HCT116 (cell line): ENCODE measurements around the gene ZDHHC16. TPM values are rescaled to one million over a fixed set of nuclear protein-coding genes. Genes with fewer than 3 reads are reported as not detected.

ENCODE experiments used
- ATAC-seq: fragments of 200-7000 bp; cut with Tn5 transposase; 2 replicates; pipeline ENCODE4 v1.9.1; 2020; ENCODE audit warnings: mild to moderate bottlenecking, moderate library complexity
- BruUV-seq: library from RNA; stranded (reverse); fragments of 400-500 nt; replicated peaks from 2 replicates; lab custom pipeline; 2021; lab: Mats Ljungman, UMichigan
- CTCF ChIA-PET: fragments of 300-600 bp; sonication (Branson Sonifier 250); formaldehyde crosslinking; loops from one replicate; lab custom pipeline; 2021; ENCODE audit warnings: antibody characterized with exemption; lab: Charles Lee
- POLR2A ChIA-PET: fragments of 300-600, 350-600 bp; sonication (Branson Sonifier 250); formaldehyde crosslinking; loops from one replicate; lab custom pipeline; 2021; ENCODE audit warnings: antibody characterized with exemption; lab: Charles Lee
- RAD21 ChIA-PET, 2 experiments: fragments of 300-600 bp; sonication (Branson Sonifier 250); formaldehyde crosslinking; loops; one replicate each; lab custom pipeline; 2023; ENCODE audit warnings: low total read pairs in 2 of 2; ENCODE audit not compliant: uncharacterized antibody in 2 of 2, unreplicated experiment in 2 of 2, low non-redundant PET in 1 of 2; lab: Charles Lee
- DNase-seq: peaks from one replicate; pipeline ENCODE4 v3.0.0-alpha.2; 2010; ENCODE audit warnings: low read depth, low spot score
- H2AFZ ChIP-seq: fragments of 200-600 bp; shearing (Covaris generic), sonication (generic); 2 replicates; pipeline ENCODE4 v1.6.1; 2017; ENCODE audit warnings: low read depth, mixed run types, mixed read lengths, antibody characterized with exemption, low read length; ENCODE audit not compliant: poor library complexity, severe bottlenecking
- H3K27ac ChIP-seq: 2 replicates; pipeline ENCODE4 v1.5.1; 2012; ENCODE audit warnings: low read depth, low read length
- H3K27me3 ChIP-seq: fragments of 200-600 bp; sonication (generic); 2 replicates; pipeline ENCODE4 v1.6.1; 2016; ENCODE audit warnings: mixed run types, low read length, mixed read lengths; ENCODE audit not compliant: insufficient read depth
- H3K36me3 ChIP-seq, 2 experiments: fragments of 200-500 bp in 1 of 2; fragments of 200-600 bp in 1 of 2; sonication (Bioruptor generic) in 1 of 2; sonication (generic) in 1 of 2; 2 replicates each; pipeline versions ENCODE4 v1.5.1 to v1.6.1; 2014 to 2016; ENCODE audit warnings: low read length in 2 of 2, inconsistent platforms in 1 of 2, mixed read lengths in 1 of 2, mixed run types in 1 of 2; ENCODE audit not compliant: insufficient read depth in 2 of 2, control insufficient read depth in 1 of 2
- H3K4me1 ChIP-seq, 2 experiments: fragments of 200-600 bp in 1 of 2; sonication (generic) in 1 of 2; 2 replicates each; pipeline versions ENCODE4 v1.5.1 to v1.6.1; 2012 to 2017; ENCODE audit warnings: low read length in 2 of 2, inconsistent platforms in 1 of 2, mild to moderate bottlenecking in 1 of 2, mixed read lengths in 1 of 2, mixed run types in 1 of 2, moderate library complexity in 1 of 2; ENCODE audit not compliant: insufficient read depth in 2 of 2, control insufficient read depth in 1 of 2
- H3K4me2 ChIP-seq: fragments of 200-600 bp; sonication (generic); 2 replicates; pipeline ENCODE4 v1.6.1; 2017; ENCODE audit warnings: mixed run types, low read length, mixed read lengths
- H3K4me3 ChIP-seq, 2 experiments: fragments of 200-600 bp in 1 of 2; sonication (generic) in 1 of 2; replicated peaks in 1 of 2; 2 replicates each; pipeline ENCODE4 v1.5.1; 2011 to 2016; ENCODE audit warnings: low read length in 2 of 2, control low read depth in 1 of 2, low read depth in 1 of 2, mild to moderate bottlenecking in 1 of 2, mixed read lengths in 1 of 2, mixed run types in 1 of 2
- H3K79me2 ChIP-seq: fragments of 200-600 bp; sonication (generic); 2 replicates; pipeline ENCODE4 v1.6.1; 2017; ENCODE audit warnings: mild to moderate bottlenecking, mixed run types, low read length, moderate library complexity, mixed read lengths; ENCODE audit not compliant: insufficient read depth
- H3K9ac ChIP-seq: fragments of 200-600 bp; sonication (generic); 2 replicates; pipeline ENCODE4 v1.6.1; 2016; ENCODE audit warnings: low read length, mixed read lengths
- H3K9me2 ChIP-seq: fragments of 200-600 bp; sonication (generic), shearing (Covaris generic); 2 replicates; pipeline ENCODE4 v1.6.1; 2017; ENCODE audit warnings: mixed run types, mild to moderate bottlenecking, moderate library complexity; ENCODE audit not compliant: insufficient read depth
- H3K9me3 ChIP-seq, 2 experiments: fragments of 200-500 bp in 1 of 2; fragments of 200-600 bp in 1 of 2; sonication (Bioruptor generic) in 1 of 2; sonication (generic) in 1 of 2; 2 replicates each; pipeline ENCODE4 v1.6.1; 2014 to 2017; ENCODE audit warnings: low read length in 2 of 2, mixed read lengths in 2 of 2, inconsistent platforms in 1 of 2, low read depth in 1 of 2, mild to moderate bottlenecking in 1 of 2, mixed run types in 1 of 2, moderate library complexity in 1 of 2; ENCODE audit not compliant: control insufficient read depth in 1 of 2, insufficient read depth in 1 of 2
- H4K20me1 ChIP-seq: fragments of 200-600 bp; sonication (generic), shearing (Covaris generic); 2 replicates; pipeline ENCODE4 v1.6.1; 2017; ENCODE audit warnings: mixed run types, mild to moderate bottlenecking, moderate library complexity; ENCODE audit not compliant: insufficient read depth
- ATF3 ChIP-seq: IDR thresholded peaks from 2 replicates; pipeline ENCODE4 v1.6.1; 2012
- CTCF ChIP-seq, 3 experiments: fragments of 200-600 bp in 1 of 3; sonication (generic) in 1 of 3; IDR thresholded peaks in 2 of 3; conservative IDR thresholded peaks in 1 of 3; 2 replicates each; pipeline ENCODE4 v1.5.1; 2012 to 2017; ENCODE audit warnings: low read depth in 2 of 3, low read length in 2 of 3, antibody characterized with exemption in 1 of 3, borderline replicate concordance in 1 of 3, control low read depth in 1 of 3, mild to moderate bottlenecking in 1 of 3, mixed read lengths in 1 of 3, mixed run types in 1 of 3, moderate library complexity in 1 of 3; ENCODE audit not compliant: insufficient read depth in 1 of 3
- EGR1 ChIP-seq: IDR thresholded peaks from 2 replicates; pipeline ENCODE4 v1.6.1; 2012; ENCODE audit warnings: low read depth
- ELF1 ChIP-seq: IDR thresholded peaks from 2 replicates; pipeline ENCODE4 v1.6.1; 2012; ENCODE audit warnings: low read depth, borderline replicate concordance
- FOSL1 ChIP-seq: IDR thresholded peaks from 2 replicates; pipeline ENCODE4 v1.6.1; 2012; ENCODE audit warnings: low read depth
- JUND ChIP-seq: IDR thresholded peaks from 2 replicates; pipeline ENCODE4 v1.6.1; 2012
- RAD21 ChIP-seq: IDR thresholded peaks from 2 replicates; pipeline ENCODE4 v1.6.1; 2012; ENCODE audit warnings: low read depth, mild to moderate bottlenecking
- REST ChIP-seq: IDR thresholded peaks from 2 replicates; pipeline ENCODE4 v1.6.1; 2012; ENCODE audit warnings: low read depth
- SIN3A ChIP-seq: IDR thresholded peaks from 2 replicates; pipeline ENCODE4 v1.6.1; 2012; ENCODE audit warnings: low read depth
- SP1 ChIP-seq: IDR thresholded peaks from 2 replicates; pipeline ENCODE4 v1.6.1; 2012; ENCODE audit warnings: low read depth
- TCF7L2 ChIP-seq: IDR thresholded peaks from 2 replicates; pipeline ENCODE4 v1.7.0; 2011; ENCODE audit warnings: borderline replicate concordance, inconsistent platforms; ENCODE audit not compliant: insufficient read depth, insufficient read length; ENCODE audit errors: extremely low read depth
- ZBTB33 ChIP-seq: IDR thresholded peaks from 2 replicates; pipeline ENCODE4 v1.6.1; 2011; ENCODE audit warnings: mild to moderate bottlenecking, low read length, moderate library complexity; ENCODE audit not compliant: insufficient replicate concordance; ENCODE audit errors: extremely low read depth
- intact Hi-C: fragments of 100-400 bp; cut with micrococcal nuclease; formaldehyde crosslinking; loops from 2 replicates; pipeline ENCODE4 v1.10.0; 2022
- total RNA-seq: library from RNA; stranded (reverse); gene quantifications from one replicate; pipeline ENCODE4 v1.2.1, GENCODE V29; 2021; ENCODE audit not compliant: unreplicated experiment

Gene ZDHHC16
- total RNA-seq, 1 experiment from 2014 or later = 34.0 TPM

- ChIA-PET CTCF (no interaction called here), POLR2A (no interaction called here), RAD21 (no interaction called here)
- no peak overlapping the region for H3K9ac ChIP-seq
- intact Hi-C loops = no loop called here
- no peak overlapping the region for H3K4me3 ChIP-seq
- no peak for TF ChIP-seq JUND
- no peaks in the 10 kb centered on the region for H3K9me2 ChIP-seq
- H3K27ac ChIP-seq = no peak overlapping the region
- no peaks in the 10 kb centered on the region for H3K9me3 ChIP-seq
- no peak for DNase-seq
- no peaks in the 10 kb centered on the region for H3K36me3 ChIP-seq
- H4K20me1 ChIP-seq = no peaks in the 10 kb centered on the region
- peaks cover 21% of the 10 kb centered on the region for H3K79me2 ChIP-seq
- peaks cover 8 to 40% of the 10 kb centered on the region in 2 experiments; a peak in 3 of 4 replicates for H3K4me1 ChIP-seq
- BruUV-seq = no TSS peak
- H3K27me3 ChIP-seq = no peaks in the 10 kb centered on the region
- no peak overlapping the region for H2AFZ ChIP-seq
- ATAC-seq = no peak
- H3K4me2 ChIP-seq = no peak overlapping the region
Measured at GRCh38 chr10:97404044-97404443, 41.9 kb upstream of the ZDHHC16 start.

- no TSS peak for BruUV-seq
- Histone ChIP-seq H4K20me1 (no peaks in the 10 kb centered on the region), H3K9me3 (no peaks in the 10 kb centered on the region), H3K4me1 (peaks cover 8 to 40% of the 10 kb centered on the region in 2 experiments; a peak in 3 of 4 replicates), H2AFZ (no peak overlapping the region), H3K36me3 (no peaks in the 10 kb centered on the region), H3K9me2 (no peaks in the 10 kb centered on the region), H3K27me3 (no peaks in the 10 kb centered on the region), H3K27ac (no peak overlapping the region), H3K4me2 (no peak overlapping the region), H3K79me2 (peaks cover under 1% of the 10 kb centered on the region; the same call in 1 of the 2 replicates), H3K9ac (no peak overlapping the region), H3K4me3 (no peak overlapping the region)
- DNase-seq (no peak), ATAC-seq (no peak)
- ChIA-PET POLR2A (no interaction called here), RAD21 (no interaction called here), CTCF (no interaction called here)
- intact Hi-C loops = loop anchor here (2.0 kb wide), 1 partner anchor 147 kb away; no protein-coding TSS in a partner anchor
- no peak for TF ChIP-seq RAD21
- TF ChIP-seq JUND = no peak
- no peak for TF ChIP-seq ELF1
- no peak for TF ChIP-seq ZBTB33
- no peak for TF ChIP-seq ATF3
- no peak for TF ChIP-seq FOSL1
- TF ChIP-seq SIN3A = no peak
- TF ChIP-seq CTCF (IDR thresholded peaks at IDR 0.05 in 2 of 3, conservative IDR thresholded peaks at IDR 0.05 in 1 of 3; ENCODE audit: borderline replicate concordance in 1 of 3, insufficient read depth in 1 of 3, low read depth in 2 of 3, low read length in 2 of 3) = no peak
- TF ChIP-seq EGR1 = no peak
- TF ChIP-seq TCF7L2 = no peak
- TF ChIP-seq REST = no peak
- TF ChIP-seq SP1 = no peak
Measured at GRCh38 chr10:97406064-97406463, 39.9 kb upstream of the ZDHHC16 start.
